H1 (cell line): Measurements from ENCODE around the gene S100A4. TPM values are rescaled to one million over a fixed set of nuclear protein-coding genes. Genes with fewer than 3 reads are reported as not detected.
A peak's percentile ranks its signal among the peaks of the same experiment; 100 is the strongest.

Source experiments
- CTCF ChIA-PET: fragments of 300-600 bp; sonication (Branson Sonifier 250); formaldehyde crosslinking; loops from one replicate; lab custom pipeline; 2021; ENCODE audit not compliant: partially characterized antibody; lab: Charles Lee
- POLR2A ChIA-PET: fragments of 300-600 bp; sonication (Branson Sonifier 250); formaldehyde crosslinking; loops from one replicate; lab custom pipeline; 2021; ENCODE audit warnings: inconsistent platforms; ENCODE audit not compliant: partially characterized antibody; lab: Charles Lee
- DNase-seq, 2 experiments: peaks; one replicate each; pipeline versions ENCODE4 v3.0.0 to v3.0.0-alpha.2; 2010 to 2022; ENCODE audit warnings: low spot score in 2 of 2, low read depth in 1 of 2, mixed read lengths in 1 of 2
- FAIRE-seq: peaks from 2 replicates; lab custom pipeline; 2011; peaks lifted over from hg19 to GRCh38; lab: Jason Lieb, UNC
- H2AFZ ChIP-seq: 2 replicates; pipeline ENCODE4 v1.8.1; 2012; ENCODE audit warnings: low read length, inconsistent platforms
- H2AK5ac ChIP-seq: 2 replicates; pipeline ENCODE4 v1.6.1; 2013; ENCODE audit warnings: low read depth, low read length
- H2BK120ac ChIP-seq: replicated peaks from 2 replicates; pipeline ENCODE3; 2013; ENCODE audit warnings: low read depth, low read length, inconsistent platforms
- H2BK12ac ChIP-seq: 2 replicates; pipeline ENCODE4 v1.6.1; 2013; ENCODE audit warnings: low read depth, low read length
- H2BK15ac ChIP-seq: 2 replicates; pipeline ENCODE4 v1.6.1; 2013; ENCODE audit warnings: low read length
- H2BK20ac ChIP-seq: 2 replicates; pipeline ENCODE4 v1.6.1; 2013; ENCODE audit warnings: low read length
- H2BK5ac ChIP-seq: 2 replicates; pipeline ENCODE4 v1.6.1; 2013; ENCODE audit warnings: low read depth, low read length
- H3K14ac ChIP-seq: 2 replicates; pipeline ENCODE4 v1.6.1; 2013; ENCODE audit warnings: inconsistent platforms; ENCODE audit not compliant: insufficient read length
- H3K18ac ChIP-seq: 2 replicates; pipeline ENCODE4 v1.6.1; 2013; ENCODE audit warnings: low read length; ENCODE audit errors: extremely low read depth
- H3K23ac ChIP-seq: 2 replicates; pipeline ENCODE4 v1.6.1; 2013; ENCODE audit warnings: inconsistent platforms; ENCODE audit not compliant: insufficient read length
- H3K23me2 ChIP-seq: 2 replicates; pipeline ENCODE4 v1.6.1; 2013; ENCODE audit warnings: low read depth, low read length
- H3K27ac ChIP-seq: 2 replicates; pipeline ENCODE4 v1.6.1; 2011; ENCODE audit warnings: low read depth, low read length, inconsistent platforms
- H3K27me3 ChIP-seq, 4 experiments: replicated peaks in 1 of 4; 1 replicate in 1 of 4; 2 replicates in 3 of 4; pipeline versions ENCODE4 v1.6.1 to v1.8.1; 2011 to 2013; ENCODE audit warnings: low read length in 3 of 4, mild to moderate bottlenecking in 3 of 4, inconsistent platforms in 2 of 4, mixed read lengths in 2 of 4, moderate library complexity in 1 of 4; ENCODE audit not compliant: control insufficient read depth in 3 of 4, insufficient read depth in 3 of 4; ENCODE audit errors: extremely low read depth in 1 of 4
- H3K36me3 ChIP-seq, 4 experiments: 2 replicates each; pipeline versions ENCODE4 v1.6.1 to v1.8.1; 2011 to 2013; ENCODE audit warnings: mild to moderate bottlenecking in 4 of 4, low read length in 3 of 4, moderate library complexity in 2 of 4, control low read depth in 1 of 4, inconsistent platforms in 1 of 4; ENCODE audit not compliant: insufficient read depth in 4 of 4, control insufficient read depth in 2 of 4
- H3K4ac ChIP-seq: replicated peaks from 2 replicates; pipeline ENCODE3; 2013; ENCODE audit warnings: low read length, low read depth, mixed read lengths, inconsistent platforms; ENCODE audit not compliant: insufficient read length
- H3K4me1 ChIP-seq, 4 experiments: replicated peaks in 1 of 4; 1 replicate in 1 of 4; 2 replicates in 3 of 4; pipeline versions ENCODE4 v1.6.1 to v1.8.1; 2011 to 2013; ENCODE audit warnings: low read length in 3 of 4, inconsistent platforms in 2 of 4, mixed read lengths in 1 of 4; ENCODE audit not compliant: insufficient read depth in 4 of 4, control insufficient read depth in 3 of 4
- H3K4me2 ChIP-seq, 2 experiments: 2 replicates each; pipeline versions ENCODE4 v1.6.1 to v1.8.1; 2011 to 2013; ENCODE audit warnings: low read depth in 2 of 2, low read length in 2 of 2, control low read depth in 1 of 2, inconsistent platforms in 1 of 2, mild to moderate bottlenecking in 1 of 2; ENCODE audit not compliant: insufficient read depth in 1 of 2
- H3K4me3 ChIP-seq, 4 experiments: fragments of 200-600, 300-600 bp in 1 of 4; sonication (generic), shearing (Covaris generic), sonication (Bioruptor Twin) in 1 of 4; 2 replicates each; pipeline versions ENCODE4 v1.5.1 to v1.8.1; 2011 to 2016; ENCODE audit warnings: low read length in 4 of 4, low read depth in 3 of 4, control low read depth in 2 of 4, inconsistent platforms in 2 of 4, mild to moderate bottlenecking in 2 of 4, mixed read lengths in 1 of 4, moderate library complexity in 1 of 4; ENCODE audit not compliant: insufficient read depth in 2 of 4; ENCODE audit errors: extremely low read depth in 1 of 4
- H3K56ac ChIP-seq: replicated peaks from 2 replicates; pipeline ENCODE3; 2013; ENCODE audit warnings: low read depth, mild to moderate bottlenecking, mixed read lengths, low read length, inconsistent platforms; ENCODE audit not compliant: insufficient read length
- H3K79me1 ChIP-seq: 2 replicates; pipeline ENCODE4 v1.6.1; 2013; ENCODE audit warnings: low read depth, low read length, control low read depth
- H3K79me2 ChIP-seq, 2 experiments: 2 replicates each; pipeline versions ENCODE4 v1.6.1 to v1.8.1; 2012 to 2013; ENCODE audit warnings: low read length in 2 of 2, mild to moderate bottlenecking in 2 of 2, inconsistent platforms in 1 of 2; ENCODE audit not compliant: insufficient read depth in 2 of 2, control insufficient read depth in 1 of 2
- H3K9ac ChIP-seq, 4 experiments: replicated peaks in 1 of 4; 1 replicate in 1 of 4; 2 replicates in 3 of 4; pipeline versions ENCODE4 v1.6.1 to v1.8.1; 2011 to 2013; ENCODE audit warnings: low read depth in 3 of 4, low read length in 3 of 4, control low read depth in 2 of 4, mild to moderate bottlenecking in 2 of 4, moderate library complexity in 2 of 4, inconsistent platforms in 1 of 4; ENCODE audit errors: extremely low read depth in 1 of 4
- H3K9me3 ChIP-seq, 2 experiments: 2 replicates each; pipeline versions ENCODE4 v1.6.1 to v1.8.1; 2012 to 2013; ENCODE audit warnings: mild to moderate bottlenecking in 2 of 2, moderate library complexity in 2 of 2, control low read depth in 1 of 2, inconsistent platforms in 1 of 2, low read depth in 1 of 2, low read length in 1 of 2, mixed read lengths in 1 of 2; ENCODE audit not compliant: insufficient read depth in 2 of 2
- H4K20me1 ChIP-seq, 2 experiments: replicated peaks in 1 of 2; 2 replicates each; pipeline versions ENCODE3 to v1.8.1; 2011 to 2013; ENCODE audit warnings: inconsistent platforms in 2 of 2, low read length in 2 of 2, mild to moderate bottlenecking in 1 of 2; ENCODE audit not compliant: insufficient read depth in 2 of 2, control insufficient read depth in 1 of 2
- H4K5ac ChIP-seq: 2 replicates; pipeline ENCODE4 v1.6.1; 2013; ENCODE audit warnings: low read length, low read depth, mixed read lengths, inconsistent platforms; ENCODE audit not compliant: insufficient read length
- H4K8ac ChIP-seq: 2 replicates; pipeline ENCODE4 v1.8.0; 2013; ENCODE audit warnings: mild to moderate bottlenecking, moderate library complexity, low read length, inconsistent platforms; ENCODE audit not compliant: insufficient read depth; ENCODE audit errors: extremely low read depth
- H4K91ac ChIP-seq: replicated peaks from 2 replicates; pipeline ENCODE3; 2013; ENCODE audit warnings: low read length, mixed read lengths, inconsistent platforms; ENCODE audit not compliant: insufficient read length
- BCL11A ChIP-seq, 2 experiments: IDR thresholded peaks; one replicate each; pipeline ENCODE4 v1.6.1; 2011; ENCODE audit warnings: low read depth in 2 of 2, low read length in 2 of 2, mild to moderate bottlenecking in 2 of 2
- GABPA ChIP-seq: IDR thresholded peaks from 2 replicates; pipeline ENCODE4 v1.6.1; 2011; ENCODE audit warnings: mild to moderate bottlenecking, low read length, moderate library complexity, borderline replicate concordance; ENCODE audit not compliant: insufficient read depth
- HDAC2 ChIP-seq, 2 experiments: fragments of 300-600 bp in 1 of 2; sonication (generic) in 1 of 2; IDR thresholded peaks; 2 replicates each; pipeline ENCODE4 v1.6.1; 2011 to 2012; ENCODE audit warnings: low read depth in 2 of 2, low read length in 2 of 2, mild to moderate bottlenecking in 2 of 2, moderate library complexity in 2 of 2, borderline replicate concordance in 1 of 2, inconsistent platforms in 1 of 2
- KDM4A ChIP-seq: IDR thresholded peaks from one replicate; pipeline ENCODE4 v1.7.1; 2012; ENCODE audit warnings: low read depth, mild to moderate bottlenecking, moderate library complexity, low read length, inconsistent platforms; ENCODE audit not compliant: severe bottlenecking
- KDM5A ChIP-seq: fragments of 200-600 bp; IDR thresholded peaks from 2 replicates; pipeline ENCODE4 v1.7.1; 2012; ENCODE audit warnings: mild to moderate bottlenecking, low read length, inconsistent platforms, mixed read lengths
- NANOG ChIP-seq: IDR thresholded peaks from 2 replicates; pipeline ENCODE4 v1.6.1; 2011; ENCODE audit warnings: low read length, low read depth, mild to moderate bottlenecking, inconsistent platforms; ENCODE audit not compliant: insufficient read depth, poor library complexity, severe bottlenecking
- POU5F1 ChIP-seq: IDR thresholded peaks from 2 replicates; pipeline ENCODE4 v1.6.1; 2011; ENCODE audit warnings: low read depth, mild to moderate bottlenecking, low read length, moderate library complexity
- RBBP5 ChIP-seq: IDR thresholded peaks from 2 replicates; pipeline ENCODE4 v1.7.1; 2012; ENCODE audit warnings: low read depth, mild to moderate bottlenecking, inconsistent platforms, low read length, moderate library complexity, borderline replicate concordance
- RFX5 ChIP-seq: IDR thresholded peaks from 2 replicates; pipeline ENCODE4 v1.6.1; 2011; ENCODE audit warnings: low read depth, low read length, improper control_type of control experiment, borderline replicate concordance
- SUZ12 ChIP-seq: fragments of 200-600 bp; sonication (generic); IDR thresholded peaks from 2 replicates; pipeline ENCODE4 v1.6.1; 2012; ENCODE audit warnings: mild to moderate bottlenecking, inconsistent platforms, low read length, moderate library complexity, mixed read lengths
- TBP ChIP-seq: IDR thresholded peaks from 2 replicates; pipeline ENCODE4 v1.6.1; 2011; ENCODE audit warnings: low read depth, low read length, improper control_type of control experiment
- TCF12 ChIP-seq: IDR thresholded peaks from 2 replicates; pipeline ENCODE4 v1.6.1; 2011; ENCODE audit warnings: low read depth, mild to moderate bottlenecking, low read length
- WGBS, 2 experiments: shearing (Covaris generic) in 1 of 2; methylation state at CpG; one replicate each; pipeline versions ENCODE4 v1.1.6 to v1.1.7; 2013 to 2015; ENCODE audit warnings: low lambda C conversion rate in 2 of 2, mixed read lengths in 2 of 2, inconsistent platforms in 1 of 2, low coverage in 1 of 2, missing lambda C conversion rate in 1 of 2; ENCODE audit not compliant: insufficient replicate concordance in 2 of 2, insufficient coverage in 1 of 2, insufficient read length in 1 of 2; ENCODE audit errors: extremely low coverage in 1 of 2, missing lambda C conversion rate in 1 of 2; 5-methylcytosine and 5-hydroxymethylcytosine counted together
- polyA plus RNA-seq, 7 experiments: library from polyadenylated mRNA; depleted of rRNA in 3 of 7; stranded (reverse) in 5 of 7; unstranded in 2 of 7; fragments of >200 nt in 5 of 7; fragments of 200-250 nt in 2 of 7; gene quantifications; 1 replicate in 5 of 7; 2 replicates in 1 of 7; 4 replicates in 1 of 7; pipeline versions ENCODE4 v1.2.1 to v1.2.3, GENCODE V29; 2011 to 2013; ENCODE audit warnings: missing spikeins in 2 of 7, mixed read lengths in 2 of 7
- total RNA-seq: library from RNA; stranded (reverse); fragmentation: NEBNext Ultra II Directional; extraction: Animal tissue kit (Norgen Biotek cat#: 25700); gene quantifications from 2 replicates; pipeline ENCODE4 v1.2.1, GENCODE V29; 2021

Gene S100A4
- total and polyA plus RNA-seq, 2 of the 8 experiments (the other 6 are each of a cell fraction or from before 2014, with no cell fraction given), result 36.3 to 85.4 TPM

GRCh38 chr1:153526132-153526543, 19.5 kb downstream of the S100A4 start:
- H3K79me2 ChIP-seq, result no peaks in the 10 kb centered on the region
- H2AFZ ChIP-seq, result no peak overlapping the region
- H2BK120ac ChIP-seq, result no peak overlapping the region
- H3K27ac ChIP-seq, result no peak overlapping the region
- H4K20me1 ChIP-seq, result no peaks in the 10 kb centered on the region
- no peak overlapping the region for H3K4ac ChIP-seq
- ChIA-PET CTCF (interaction anchor here (0.8 to 4.1 kb wide), 15 partner anchors 8 to 214 kb away, joined by 3 to 19 read pairs (median 4); partner anchors contain the start of genes PGLYRP3, S100A1, S100A13 and S100A6), POLR2A (interaction anchor here (0.8 to 1.3 kb wide), 3 partner anchors 101 to 120 kb away, joined by 3 to 5 read pairs (median 4); partner anchors contain the start of gene S100A13)
- H3K4me2 ChIP-seq, result no peak overlapping the region
- H3K36me3 ChIP-seq, result no peaks in the 10 kb centered on the region
- H2BK20ac ChIP-seq, result peak overlapping the region; percentile 4; the same call in 1 of the 2 replicates
- H3K23me2 ChIP-seq, result no peaks in the 10 kb centered on the region
- WGBS, 2 experiments, result 87% methylated on average over 8 of the region's 8 CpGs; no CpG with 5 or more reads in 1 of the 2 experiments
- H3K18ac ChIP-seq, result no peak overlapping the region
- no peak overlapping the region for H4K91ac ChIP-seq
- no peak overlapping the region for H3K9ac ChIP-seq
- no peak overlapping the region for H3K14ac ChIP-seq
- H2BK15ac ChIP-seq, result no peak overlapping the region
- H3K4me1 ChIP-seq, result peaks cover 3 to 5% (median 5%) of the 10 kb centered on the region in 4 experiments; a peak in 3 of 7 replicates
- H3K56ac ChIP-seq, result no peak overlapping the region
- H4K8ac ChIP-seq, result no peak overlapping the region; the same call in 1 of the 2 replicates
- no peak for FAIRE-seq
- TF ChIP-seq RFX5, result no peak
- no peak for TF ChIP-seq TBP
- no peak for TF ChIP-seq POU5F1
- no peak for TF ChIP-seq RBBP5
- no peak for TF ChIP-seq KDM4A
- TF ChIP-seq SUZ12, result no peak
- TF ChIP-seq HDAC2 (IDR thresholded peaks at IDR 0.05; ENCODE audit: borderline replicate concordance in 1 of 2, low read depth in 2 of 2, low read length in 2 of 2), result no peak
- no peak for TF ChIP-seq NANOG
- no peak for TF ChIP-seq BCL11A (IDR thresholded peaks at IDR 0.05; ENCODE audit: low read depth in 2 of 2, low read length in 2 of 2)
- no peak for TF ChIP-seq GABPA
- no peak for TF ChIP-seq KDM5A
- no peak for TF ChIP-seq TCF12
- H3K79me1 ChIP-seq, result no peaks in the 10 kb centered on the region
- no peak overlapping the region for H2BK12ac ChIP-seq
- no peak overlapping the region for H3K4me3 ChIP-seq
- no peak overlapping the region for H3K23ac ChIP-seq
- no peak overlapping the region for H2BK5ac ChIP-seq
- no peaks in the 10 kb centered on the region for H3K27me3 ChIP-seq
- no peak for DNase-seq
- H4K5ac ChIP-seq, result no peak overlapping the region
- no peak overlapping the region for H2AK5ac ChIP-seq
- peaks cover 0 to 2% of the 10 kb centered on the region in 2 experiments; a peak in 1 of 4 replicates for H3K9me3 ChIP-seq
